Colonic mucosa (tissue), 4 donors: ENCODE results near the gene LTB4R2. TPM values are rescaled to one million over a fixed set of nuclear protein-coding genes. Genes with fewer than 3 reads are reported as not detected.
"Not testable (repeated sequence)": the region's sequence is repeated elsewhere in the genome, so short reads cannot be mapped to it uniquely, and the experiment has no call there.

ENCODE experiments used
- DNase-seq: peaks from one replicate; pipeline ENCODE4 v3.0.0-alpha.2; 2020
- H3K27ac ChIP-seq: fragments of 200-600 bp; one replicate; pipeline ENCODE4 v1.8.0; 2021
- H3K27me3 ChIP-seq: fragments of 200-600 bp; one replicate; pipeline ENCODE4 v1.8.0; 2021
- H3K36me3 ChIP-seq: fragments of 200-600 bp; one replicate; pipeline ENCODE4 v1.8.0; 2021
- H3K4me1 ChIP-seq: fragments of 200-600 bp; one replicate; pipeline ENCODE4 v1.8.0; 2021; ENCODE audit warnings: mild to moderate bottlenecking
- H3K4me3 ChIP-seq: fragments of 200-600 bp; one replicate; pipeline ENCODE4 v1.8.0; 2021
- H3K9ac ChIP-seq, 2 donors: one replicate each; pipeline ENCODE4 v1.7.0; 2013; ENCODE audit warnings: control low read depth in 2 of 2, low read depth in 2 of 2, low read length in 2 of 2
- H3K9me3 ChIP-seq: fragments of 200-600 bp; one replicate; pipeline ENCODE4 v1.8.0; 2021
- CTCF ChIP-seq: fragments of 200-600 bp; IDR thresholded peaks from one replicate; pipeline ENCODE4 v1.8.0; 2022; ENCODE audit warnings: antibody characterized with exemption, mild to moderate bottlenecking
- intact Hi-C: fragments of 100-400 bp; cut with DNase I; formaldehyde crosslinking; loops from one replicate; pipeline ENCODE4 v1.14.1; 2022
- total RNA-seq, 2 donors: library from RNA; stranded (reverse); fragmentation: NEBNext Ultra II Directional in 1 of 2; extraction: Animal tissue kit (Norgen Biotek cat#: 25700) in 1 of 2; gene quantifications; one replicate each; pipeline ENCODE4 v1.2.1, GENCODE V29; 2021
- donor health status: healthy.
- donor health status: DM: no; HTN: no; CAD: no.
- donor health status: DM: no; HTN: no; CAD: no.

The LTB4R2 gene
- total RNA-seq, 2 donors from 2014 or later, result 2.7 to 7.8 TPM

GRCh38 chr14:24325963-24326362 is 16.0 kb downstream of the LTB4R2 start:
- Histone ChIP-seq H3K27ac (no peak overlapping the region), H3K4me1 (no peaks in the 10 kb centered on the region), H3K9ac (no peak overlapping the region), H3K4me3 (no peak overlapping the region), H3K27me3 (no peaks in the 10 kb centered on the region), H3K9me3 (no peaks in the 10 kb centered on the region), H3K36me3 (no peaks in the 10 kb centered on the region)
- intact Hi-C loops, result no loop called here
- no peak for DNase-seq
- no peak for TF ChIP-seq CTCF

DNA sequence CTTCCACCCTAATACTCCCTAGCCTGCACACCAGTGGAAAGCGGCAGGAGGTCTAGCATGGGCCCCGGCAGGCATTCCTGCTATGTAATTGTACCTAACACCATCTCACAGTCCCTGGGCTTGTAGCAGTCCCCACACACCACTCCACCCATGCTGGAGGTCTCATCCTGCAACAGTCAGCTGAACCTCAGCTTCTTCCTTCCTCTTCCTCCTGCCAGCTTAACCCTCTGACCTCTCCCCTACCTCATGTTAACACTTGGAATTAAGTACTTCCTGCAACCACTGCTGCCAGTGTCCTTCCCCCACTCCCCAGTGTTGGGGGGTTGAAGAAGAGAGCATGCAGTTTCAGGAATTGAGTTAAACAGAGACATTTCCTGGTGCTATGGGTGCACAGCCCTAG is 17.4 kb downstream of the LTB4R2 start:
- H3K9ac ChIP-seq, result no peak overlapping the region
- H3K27ac ChIP-seq, result no peak overlapping the region
- DNase-seq, result no peak
- intact Hi-C loops, result no loop called here
- H3K27me3 ChIP-seq, result no peaks in the 10 kb centered on the region
- H3K4me3 ChIP-seq, result no peak overlapping the region
- H3K9me3 ChIP-seq, result no peaks in the 10 kb centered on the region
- peaks cover under 1% of the 10 kb centered on the region for H3K4me1 ChIP-seq
- TF ChIP-seq CTCF, result no peak
- no peaks in the 10 kb centered on the region for H3K36me3 ChIP-seq

DNA sequence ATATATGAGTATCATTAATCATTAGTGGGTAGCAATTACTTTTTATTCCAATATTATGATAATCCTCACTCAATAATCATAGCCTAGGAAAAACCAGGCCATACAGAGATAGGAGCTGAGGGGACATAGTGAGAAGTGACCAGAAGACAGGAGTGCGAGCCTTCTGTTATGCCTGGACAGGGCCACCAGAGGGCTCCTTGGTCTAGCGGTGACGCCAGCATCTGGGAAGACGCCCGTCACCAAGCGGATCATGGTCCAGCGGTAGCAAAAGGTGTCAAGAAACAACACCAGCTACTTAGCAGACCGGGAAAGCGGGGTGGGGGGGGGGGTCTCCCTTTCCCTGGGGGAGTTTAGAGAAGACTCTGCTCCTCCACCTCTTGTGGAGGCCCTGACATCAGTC is 18.0 kb downstream of the LTB4R2 start:
- peak; percentile 57 for TF ChIP-seq CTCF
- H3K27me3 ChIP-seq, H3K36me3 ChIP-seq, H3K4me1 ChIP-seq, H3K9ac ChIP-seq, H3K4me3 ChIP-seq, H3K9me3 ChIP-seq, intact Hi-C loops, H3K27ac ChIP-seq: not testable (repeated sequence)
- DNase-seq, result peak; percentile 62

- no peak overlapping the region for H3K27ac ChIP-seq
- no peaks in the 10 kb centered on the region for H3K27me3 ChIP-seq
- DNase-seq, result no peak
- peaks cover 6% of the 10 kb centered on the region for H3K4me1 ChIP-seq
- H3K9ac ChIP-seq, result no peak overlapping the region
- no peak overlapping the region for H3K4me3 ChIP-seq
- intact Hi-C loops, result no loop called here
- H3K9me3 ChIP-seq, result no peaks in the 10 kb centered on the region
- TF ChIP-seq CTCF, result no peak
- no peaks in the 10 kb centered on the region for H3K36me3 ChIP-seq
Measured at GRCh38 chr14:24329073-24329663, 19.2 kb downstream of the LTB4R2 start.

GRCh38 chr14:24329736-24330135 is 19.8 kb downstream of the LTB4R2 start:
- H3K27me3 ChIP-seq, result peaks cover 4% of the 10 kb centered on the region
- intact Hi-C loops, result loop anchor here (5.0 kb wide), 1 partner anchor 38 kb away; the partner anchor contains the start of gene NFATC4
- no peak overlapping the region for H3K27ac ChIP-seq
- H3K4me3 ChIP-seq, result no peak overlapping the region
- peak; percentile 43 for DNase-seq
- no peak overlapping the region for H3K9ac ChIP-seq
- peaks cover 12% of the 10 kb centered on the region for H3K4me1 ChIP-seq
- no peaks in the 10 kb centered on the region for H3K9me3 ChIP-seq
- no peak for TF ChIP-seq CTCF
- no peaks in the 10 kb centered on the region for H3K36me3 ChIP-seq
